Loucy (cell line): Measurements from ENCODE around the gene WHRN.
A peak's percentile ranks its signal among the peaks of the same experiment; 100 is the strongest.

Experiments used
- H2AFZ ChIP-seq: fragments of 200-600 bp; sonication (generic); 2 replicates; pipeline ENCODE4 v1.6.0; 2016; ENCODE audit warnings: antibody characterized with exemption, mild to moderate bottlenecking, low read length, moderate library complexity
- H3F3A ChIP-seq: fragments of 200-600 bp; 2 replicates; pipeline ENCODE4 v1.6.0; 2016; ENCODE audit warnings: antibody characterized with exemption, low read depth, mild to moderate bottlenecking
- H3K27me3 ChIP-seq: fragments of 200-600 bp; sonication (generic); 2 replicates; pipeline ENCODE4 v1.6.1; 2014; ENCODE audit warnings: low read length, mild to moderate bottlenecking; ENCODE audit not compliant: insufficient read depth, poor library complexity, severe bottlenecking
- H3K36me3 ChIP-seq: fragments of 200-600 bp; sonication (generic); 2 replicates; pipeline ENCODE4 v1.6.1; 2016; ENCODE audit warnings: low read length; ENCODE audit not compliant: insufficient read depth
- H3K4me1 ChIP-seq: fragments of 200-600 bp; sonication (generic); 2 replicates; pipeline ENCODE4 v1.5.1; 2014; ENCODE audit warnings: low read length, mild to moderate bottlenecking; ENCODE audit not compliant: insufficient read depth, poor library complexity, severe bottlenecking
- H3K4me2 ChIP-seq: fragments of 200-600 bp; sonication (generic); 2 replicates; pipeline ENCODE4 v1.6.0; 2014; ENCODE audit warnings: antibody characterized with exemption, low read length, low read depth, mild to moderate bottlenecking; ENCODE audit not compliant: poor library complexity, severe bottlenecking
- H3K4me3 ChIP-seq: fragments of 200-600 bp; sonication (generic); 2 replicates; pipeline ENCODE4 v1.5.1; 2014; ENCODE audit warnings: low read length, mild to moderate bottlenecking, mixed read lengths; ENCODE audit not compliant: poor library complexity, severe bottlenecking
- H3K79me2 ChIP-seq: fragments of 200-600 bp; sonication (generic); 2 replicates; pipeline ENCODE4 v1.6.1; 2014; ENCODE audit warnings: low read length; ENCODE audit not compliant: insufficient read depth
- H3K9ac ChIP-seq: fragments of 200-600 bp; sonication (generic); 2 replicates; pipeline ENCODE4 v1.6.0; 2014; ENCODE audit warnings: mild to moderate bottlenecking, low read depth, low read length, moderate library complexity; ENCODE audit not compliant: poor library complexity, severe bottlenecking
- H3K9me2 ChIP-seq: fragments of 200-600 bp; sonication (generic); replicated peaks from 2 replicates; pipeline ENCODE4 v1.6.1; 2016; ENCODE audit warnings: low read depth, low read length, mixed read lengths
- H3K9me3 ChIP-seq: fragments of 200-600 bp; sonication (generic); 2 replicates; pipeline ENCODE4 v1.6.1; 2014; ENCODE audit warnings: mild to moderate bottlenecking, antibody characterized with exemption, low read length, low read depth; ENCODE audit not compliant: insufficient read depth
- H4K20me1 ChIP-seq: fragments of 200-600 bp; sonication (generic); 2 replicates; pipeline ENCODE4 v1.6.0; 2014; ENCODE audit warnings: antibody characterized with exemption, low read length, mild to moderate bottlenecking; ENCODE audit not compliant: insufficient read depth, poor library complexity, severe bottlenecking
- CTCF ChIP-seq: fragments of 200-600 bp; sonication (generic); conservative IDR thresholded peaks from 2 replicates; pipeline ENCODE4 v1.5.1; 2014; ENCODE audit warnings: mild to moderate bottlenecking, antibody characterized with exemption, low read length
- EZH2phosphoT487 ChIP-seq: fragments of 200-600 bp; IDR thresholded peaks from 2 replicates; pipeline ENCODE4 v1.6.1; 2018; ENCODE audit warnings: antibody characterized with exemption, mild to moderate bottlenecking, moderate library complexity, borderline replicate concordance

The WHRN gene

GRCh38 chr9:114389612-114390368 lies 115.5 kb downstream of the WHRN start:
- Histone ChIP-seq H3K9ac (peak overlapping the region; percentile 93), H3K4me3 (peak overlapping the region; percentile 90)

GRCh38 chr9:114388764-114389375 lies 116.4 kb downstream of the WHRN start:
- no peak overlapping the region for H2AFZ ChIP-seq
- peaks cover 15% of the 10 kb centered on the region for H4K20me1 ChIP-seq
- no peaks in the 10 kb centered on the region for H3K9me2 ChIP-seq
- no peaks in the 10 kb centered on the region for H3K36me3 ChIP-seq
- H3K4me2 ChIP-seq = peak overlapping the region; percentile 97
- no peak for TF ChIP-seq EZH2phosphoT487
- no peak for TF ChIP-seq CTCF
- no peaks in the 10 kb centered on the region for H3K27me3 ChIP-seq
- H3K4me3 ChIP-seq = peak overlapping the region; percentile 90
- peaks cover 52% of the 10 kb centered on the region for H3K4me1 ChIP-seq
- H3K9me3 ChIP-seq = no peaks in the 10 kb centered on the region
- peak overlapping the region; percentile 93 for H3K9ac ChIP-seq
- H3K79me2 ChIP-seq = peaks cover 72% of the 10 kb centered on the region
- peaks cover 11% of the 10 kb centered on the region; the same call in 1 of the 2 replicates for H3F3A ChIP-seq

More at GRCh38 chr9:114389612-114390368, 115.5 kb downstream of the WHRN start:
- Histone ChIP-seq H4K20me1 (peaks cover 15% of the 10 kb centered on the region), H3K4me2 (peak overlapping the region; percentile 97), H3K4me1 (peaks cover 46% of the 10 kb centered on the region), H3F3A (peaks cover 6% of the 10 kb centered on the region; the same call in 1 of the 2 replicates), H3K36me3 (no peaks in the 10 kb centered on the region), H3K9me2 (no peaks in the 10 kb centered on the region), H3K79me2 (peaks cover 63% of the 10 kb centered on the region), H3K9me3 (no peaks in the 10 kb centered on the region), H2AFZ (no peak overlapping the region), H3K27me3 (no peaks in the 10 kb centered on the region)
- TF ChIP-seq EZH2phosphoT487 = no peak
- peak; percentile 48 for TF ChIP-seq CTCF

- H3K4me2 ChIP-seq = peak overlapping the region; percentile 97
- H3K9ac ChIP-seq = peak overlapping the region; percentile 93
These were observed 117.0 kb downstream of the WHRN start for GRCh38 chr9:114388357-114388682.

More at GRCh38 chr9:114388357-114388682, 117.0 kb downstream of the WHRN start:
- no peaks in the 10 kb centered on the region for H3K27me3 ChIP-seq
- H3K9me3 ChIP-seq = no peaks in the 10 kb centered on the region
- no peaks in the 10 kb centered on the region for H3K36me3 ChIP-seq
- H4K20me1 ChIP-seq = peaks cover 15% of the 10 kb centered on the region
- peaks cover 57% of the 10 kb centered on the region for H3K4me1 ChIP-seq
- peaks cover 11% of the 10 kb centered on the region; the same call in 1 of the 2 replicates for H3F3A ChIP-seq
- no peak overlapping the region for H2AFZ ChIP-seq
- H3K4me3 ChIP-seq = peak overlapping the region; percentile 90
- peaks cover 78% of the 10 kb centered on the region for H3K79me2 ChIP-seq
- no peaks in the 10 kb centered on the region for H3K9me2 ChIP-seq
- TF ChIP-seq CTCF = no peak
- TF ChIP-seq EZH2phosphoT487 = no peak
